Mucosa of descending colon (tissue), 3 donors: Measurements from ENCODE around the gene RAD51B. TPM values are rescaled to one million over a fixed set of nuclear protein-coding genes. Genes with fewer than 3 reads are reported as not detected.
A peak's percentile ranks its signal among the peaks of the same experiment; 100 is the strongest.

Experiments used
- ATAC-seq: fragments of 200-7000 bp; cut with Tn5 transposase; one replicate; pipeline ENCODE4 v1.9.1; 2020; ENCODE audit warnings: mild to moderate bottlenecking, moderate library complexity
- DNase-seq, 3 donors: peaks; one replicate each; pipeline ENCODE4 v3.0.0-alpha.2; 2020
- H3K36me3 ChIP-seq: fragments of 200-600 bp; one replicate; pipeline ENCODE4 v1.8.0; 2021; ENCODE audit warnings: low read depth, mild to moderate bottlenecking
- H3K4me1 ChIP-seq: fragments of 200-600 bp; one replicate; pipeline ENCODE4 v1.8.0; 2021; ENCODE audit warnings: low read depth, mild to moderate bottlenecking
- H3K4me3 ChIP-seq: fragments of 200-600 bp; one replicate; pipeline ENCODE4 v1.8.0; 2021; ENCODE audit warnings: mild to moderate bottlenecking
- H3K9me3 ChIP-seq: fragments of 200-600 bp; one replicate; pipeline ENCODE4 v1.8.0; 2021; ENCODE audit warnings: mild to moderate bottlenecking
- intact Hi-C, 2 donors: fragments of 100-400 bp; cut with DNase I in 1 of 2; cut with micrococcal nuclease in 1 of 2; formaldehyde crosslinking; loops; one replicate each; pipeline versions ENCODE4 v1.11.0 to v1.11.1; 2022; cut with DNase I, micrococcal nuclease
- total RNA-seq, 3 donors: library from RNA; stranded (reverse); fragmentation: NEBNext Ultra II Directional in 2 of 3; extraction: Animal tissue kit (Norgen Biotek cat#: 25700) in 2 of 3; gene quantifications; one replicate each; pipeline versions ENCODE4 v1.2.1 to v1.2.4, GENCODE V29; 2021 to 2023
- TF ChIP-seq, protein P1 (sequence below): fragments of 200-600 bp; IDR thresholded peaks from one replicate; pipeline ENCODE4 v1.8.0; 2022; ENCODE audit warnings: antibody characterized with exemption, mild to moderate bottlenecking
- donor health status: DM: no; HTN: no; CAD: no; lungs with moderate emphysema.
- donor health status: DM: no; HTN: no; CAD: no.
- donor health status: DM: no; HTN: yes; CAD: no.

Gene RAD51B
- total RNA-seq, 3 donors from 2014 or later, result 15.8 to 23.3 (median 20.9) TPM

DNA sequence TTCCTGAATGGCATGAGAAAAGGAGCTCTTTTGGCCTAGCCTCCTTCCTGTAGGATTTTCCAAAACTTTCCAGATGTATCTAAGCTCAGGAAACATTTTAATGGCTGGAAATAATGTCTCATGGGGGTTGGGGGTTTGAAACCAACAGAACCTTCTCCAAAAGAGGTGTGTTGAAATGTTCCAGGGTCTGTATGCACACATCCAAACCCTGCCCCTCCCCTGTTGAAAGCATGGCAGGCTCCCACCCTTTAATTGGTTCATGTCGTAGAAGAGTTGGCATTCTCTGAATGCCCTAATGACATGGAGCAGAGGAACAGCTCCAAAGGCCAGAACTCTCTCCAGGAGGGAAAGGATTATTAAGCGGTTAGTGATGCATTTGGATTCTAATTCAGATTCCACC, 620.1 kb downstream of the RAD51B start:
- DNase-seq (no peak), ATAC-seq (no peak)
- intact Hi-C loops, result loop anchor here in 1 of 2 donors (10.0 kb wide), 1 partner anchor 135 kb away; no protein-coding TSS in a partner anchor
- no peaks in the 10 kb centered on the region for H3K36me3 ChIP-seq
- no peak overlapping the region for H3K4me3 ChIP-seq
- TF ChIP-seq, protein P1, sequence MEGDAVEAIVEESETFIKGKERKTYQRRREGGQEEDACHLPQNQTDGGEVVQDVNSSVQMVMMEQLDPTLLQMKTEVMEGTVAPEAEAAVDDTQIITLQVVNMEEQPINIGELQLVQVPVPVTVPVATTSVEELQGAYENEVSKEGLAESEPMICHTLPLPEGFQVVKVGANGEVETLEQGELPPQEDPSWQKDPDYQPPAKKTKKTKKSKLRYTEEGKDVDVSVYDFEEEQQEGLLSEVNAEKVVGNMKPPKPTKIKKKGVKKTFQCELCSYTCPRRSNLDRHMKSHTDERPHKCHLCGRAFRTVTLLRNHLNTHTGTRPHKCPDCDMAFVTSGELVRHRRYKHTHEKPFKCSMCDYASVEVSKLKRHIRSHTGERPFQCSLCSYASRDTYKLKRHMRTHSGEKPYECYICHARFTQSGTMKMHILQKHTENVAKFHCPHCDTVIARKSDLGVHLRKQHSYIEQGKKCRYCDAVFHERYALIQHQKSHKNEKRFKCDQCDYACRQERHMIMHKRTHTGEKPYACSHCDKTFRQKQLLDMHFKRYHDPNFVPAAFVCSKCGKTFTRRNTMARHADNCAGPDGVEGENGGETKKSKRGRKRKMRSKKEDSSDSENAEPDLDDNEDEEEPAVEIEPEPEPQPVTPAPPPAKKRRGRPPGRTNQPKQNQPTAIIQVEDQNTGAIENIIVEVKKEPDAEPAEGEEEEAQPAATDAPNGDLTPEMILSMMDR, result no peak
- no peaks in the 10 kb centered on the region for H3K4me1 ChIP-seq
- peaks cover 8% of the 10 kb centered on the region for H3K9me3 ChIP-seq

DNA sequence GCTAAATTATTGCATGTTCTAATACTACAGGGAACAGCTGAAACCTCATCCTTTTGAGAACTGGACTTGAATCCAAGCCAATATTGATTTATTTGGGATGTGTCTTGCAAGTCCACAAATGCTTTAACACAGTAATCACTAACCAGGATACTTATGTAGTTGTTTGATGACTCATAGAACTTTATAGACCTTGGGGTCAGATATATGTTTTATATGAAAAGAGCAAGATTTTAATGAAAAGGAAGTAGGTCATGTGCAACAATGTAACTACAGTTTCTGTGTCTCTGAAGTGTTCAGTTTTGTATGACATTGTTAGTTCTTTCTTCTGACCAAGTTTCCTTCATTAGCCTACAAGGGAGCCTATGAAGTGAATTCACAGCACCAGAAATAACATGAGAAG, 621.2 kb downstream of the RAD51B start:
- no peak for DNase-seq
- ATAC-seq, result peak; percentile 33
- H3K36me3 ChIP-seq, result no peaks in the 10 kb centered on the region
- no peaks in the 10 kb centered on the region for H3K4me1 ChIP-seq
- H3K4me3 ChIP-seq, result no peak overlapping the region
- intact Hi-C loops, result loop anchor here in 1 of 2 donors (10.0 kb wide), 1 partner anchor 136 kb away; no protein-coding TSS in a partner anchor
- TF ChIP-seq, protein P1, result no peak
- peaks cover 4% of the 10 kb centered on the region for H3K9me3 ChIP-seq

DNA sequence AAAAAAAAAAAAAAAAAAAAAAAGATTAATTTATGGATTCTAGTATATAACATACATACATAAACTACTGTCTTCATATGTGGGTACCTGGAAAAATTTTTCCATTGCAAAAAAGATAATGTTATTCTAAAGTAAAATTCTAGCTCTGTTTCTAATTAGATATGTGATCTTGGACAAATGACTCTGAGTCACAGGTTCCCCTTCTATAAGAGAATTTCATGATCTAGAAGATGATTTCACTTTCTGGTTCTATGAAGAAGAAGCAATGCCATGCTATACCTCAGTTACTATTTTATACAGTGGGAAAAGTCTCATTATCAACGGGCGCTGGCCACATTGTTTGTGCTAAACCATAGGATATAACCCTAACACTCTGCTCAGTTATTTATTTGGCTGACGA, 622.0 kb downstream of the RAD51B start:
- no peaks in the 10 kb centered on the region for H3K4me1 ChIP-seq
- H3K9me3 ChIP-seq, result no peaks in the 10 kb centered on the region
- ATAC-seq (no peak), DNase-seq (no peak)
- TF ChIP-seq, protein P1, result no peak
- no peak overlapping the region for H3K4me3 ChIP-seq
- intact Hi-C loops, result loop anchor here in 1 of 2 donors (10.0 kb wide), 1 partner anchor 137 kb away; no protein-coding TSS in a partner anchor
- no peaks in the 10 kb centered on the region for H3K36me3 ChIP-seq

DNA sequence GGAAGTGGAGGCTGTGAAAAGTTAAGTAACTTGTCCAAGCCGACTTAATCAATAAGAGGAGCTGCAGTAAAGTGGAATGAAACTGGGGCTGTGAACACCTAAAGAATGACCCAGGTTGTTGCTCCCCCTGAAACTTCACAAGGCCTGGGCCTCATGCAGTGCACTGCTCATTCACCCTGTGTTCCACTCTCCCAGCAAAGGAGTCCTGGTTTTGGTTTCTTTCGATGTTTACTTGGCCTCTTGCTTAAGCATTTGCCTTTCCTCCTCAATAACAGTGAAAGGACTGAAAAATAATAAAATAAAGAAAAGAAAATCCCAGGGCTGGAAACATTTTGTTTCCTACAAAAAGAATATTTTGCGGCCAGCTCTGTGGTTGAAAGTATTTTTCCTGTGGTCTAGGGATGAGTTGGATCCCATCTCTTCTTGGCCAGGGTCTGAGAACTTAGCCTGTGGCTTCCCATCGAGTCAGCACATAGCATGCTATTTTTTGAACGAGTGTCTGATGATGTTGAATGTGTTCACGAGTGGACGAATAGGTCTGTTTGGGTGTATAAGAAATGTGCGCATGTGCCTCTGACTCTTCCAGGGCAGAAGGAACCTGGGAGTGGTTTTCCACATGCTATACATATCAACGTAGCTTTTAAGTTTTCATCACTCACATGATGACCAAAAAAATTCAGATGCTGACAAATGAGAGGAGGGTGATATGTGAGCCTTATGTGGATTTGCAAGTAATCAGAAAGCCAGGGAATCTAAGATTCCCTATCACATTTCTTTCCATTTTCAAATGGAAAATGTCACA, 623.5 kb downstream of the RAD51B start:
- DNase-seq, result no peak
- ATAC-seq, result no peak
- no peak overlapping the region for H3K4me3 ChIP-seq
- H3K9me3 ChIP-seq, result no peaks in the 10 kb centered on the region
- no peaks in the 10 kb centered on the region for H3K36me3 ChIP-seq
- no peaks in the 10 kb centered on the region for H3K4me1 ChIP-seq
- TF ChIP-seq, protein P1, result no peak
- intact Hi-C loops, result loop anchor here in 1 of 2 donors (10.0 kb wide), 1 partner anchor 138 kb away; no protein-coding TSS in a partner anchor

DNA sequence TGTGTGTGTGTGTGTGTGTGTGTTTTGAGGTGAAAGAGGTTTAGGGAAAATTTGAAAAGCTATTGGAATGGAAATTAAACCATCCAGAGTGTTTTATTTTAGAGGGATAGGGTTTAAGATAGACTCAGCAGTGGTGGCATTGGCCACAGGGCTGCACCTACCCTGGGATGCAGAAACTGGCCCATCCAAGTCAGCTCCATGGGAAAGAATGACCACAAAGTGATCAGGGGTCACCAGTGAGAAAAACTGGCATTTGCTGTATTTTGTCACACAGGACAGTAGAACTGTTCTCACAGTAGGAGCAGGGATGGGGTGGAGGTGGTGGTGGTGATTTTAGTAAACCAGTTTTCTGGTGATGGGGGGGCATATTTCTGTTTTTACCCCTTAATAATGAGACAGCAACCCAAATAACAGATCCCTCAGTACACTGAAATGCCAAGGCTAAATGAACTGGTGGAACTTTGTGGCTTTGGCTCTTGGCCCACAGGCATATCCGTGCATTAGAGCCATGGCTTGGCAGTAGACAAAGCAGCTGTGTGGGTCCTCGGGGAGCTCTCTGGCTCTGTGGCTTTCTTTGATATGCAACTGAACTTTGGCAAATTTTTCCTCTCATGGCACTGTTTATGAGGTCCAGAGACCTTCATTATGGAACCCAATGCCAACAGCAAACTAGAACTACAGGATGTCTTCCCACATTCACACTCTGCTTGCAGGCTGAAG, 625.0 kb downstream of the RAD51B start:
- ATAC-seq, result no peak

More for the DNA sequence above, 625.0 kb downstream of the RAD51B start:
- no peaks in the 10 kb centered on the region for H3K36me3 ChIP-seq
- no peaks in the 10 kb centered on the region for H3K9me3 ChIP-seq
- DNase-seq, result no peak
- no peaks in the 10 kb centered on the region for H3K4me1 ChIP-seq
- TF ChIP-seq, protein P1, result no peak
- intact Hi-C loops, result loop anchor here in 1 of 2 donors (10.0 kb wide), 1 partner anchor 140 kb away; no protein-coding TSS in a partner anchor
- no peak overlapping the region for H3K4me3 ChIP-seq
